Cardiac fibroblast (primary cell): ENCODE results near the gene PHF11.
A peak's percentile ranks its signal among the peaks of the same experiment; 100 is the strongest.
"Not testable (repeated sequence)": the region's sequence is repeated elsewhere in the genome, so short reads cannot be mapped to it uniquely, and the experiment has no call there.

Source experiments
- DNase-seq, 2 donors: peaks; one replicate each; pipeline versions ENCODE4 v3.0.0 to v3.0.0-alpha.2; 2010; ENCODE audit warnings: low read depth in 2 of 2
- H3K4me3 ChIP-seq, 2 donors: replicated peaks in 1 of 2; 1 replicate in 1 of 2; 2 replicates in 1 of 2; pipeline ENCODE4 v1.5.1; 2011; ENCODE audit warnings: low read depth in 2 of 2, low read length in 2 of 2, mild to moderate bottlenecking in 2 of 2, moderate library complexity in 1 of 2
- TF ChIP-seq, protein P1 (sequence below): IDR thresholded peaks from one replicate; pipeline ENCODE4 v1.5.1; 2011; ENCODE audit warnings: low read depth, mild to moderate bottlenecking, low read length, inconsistent platforms

PHF11 gene

GRCh38 chr13:49553888-49554287, 58.1 kb downstream of the PHF11 start:
- no peak for DNase-seq
- H3K4me3 ChIP-seq: no peak overlapping the region
- TF ChIP-seq, protein P1, sequence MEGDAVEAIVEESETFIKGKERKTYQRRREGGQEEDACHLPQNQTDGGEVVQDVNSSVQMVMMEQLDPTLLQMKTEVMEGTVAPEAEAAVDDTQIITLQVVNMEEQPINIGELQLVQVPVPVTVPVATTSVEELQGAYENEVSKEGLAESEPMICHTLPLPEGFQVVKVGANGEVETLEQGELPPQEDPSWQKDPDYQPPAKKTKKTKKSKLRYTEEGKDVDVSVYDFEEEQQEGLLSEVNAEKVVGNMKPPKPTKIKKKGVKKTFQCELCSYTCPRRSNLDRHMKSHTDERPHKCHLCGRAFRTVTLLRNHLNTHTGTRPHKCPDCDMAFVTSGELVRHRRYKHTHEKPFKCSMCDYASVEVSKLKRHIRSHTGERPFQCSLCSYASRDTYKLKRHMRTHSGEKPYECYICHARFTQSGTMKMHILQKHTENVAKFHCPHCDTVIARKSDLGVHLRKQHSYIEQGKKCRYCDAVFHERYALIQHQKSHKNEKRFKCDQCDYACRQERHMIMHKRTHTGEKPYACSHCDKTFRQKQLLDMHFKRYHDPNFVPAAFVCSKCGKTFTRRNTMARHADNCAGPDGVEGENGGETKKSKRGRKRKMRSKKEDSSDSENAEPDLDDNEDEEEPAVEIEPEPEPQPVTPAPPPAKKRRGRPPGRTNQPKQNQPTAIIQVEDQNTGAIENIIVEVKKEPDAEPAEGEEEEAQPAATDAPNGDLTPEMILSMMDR: no peak

- DNase-seq: no peak
- no peak overlapping the region for H3K4me3 ChIP-seq
- TF ChIP-seq, protein P1: no peak
Measured at GRCh38 chr13:49554387-49554786, 58.6 kb downstream of the PHF11 start.

DNA sequence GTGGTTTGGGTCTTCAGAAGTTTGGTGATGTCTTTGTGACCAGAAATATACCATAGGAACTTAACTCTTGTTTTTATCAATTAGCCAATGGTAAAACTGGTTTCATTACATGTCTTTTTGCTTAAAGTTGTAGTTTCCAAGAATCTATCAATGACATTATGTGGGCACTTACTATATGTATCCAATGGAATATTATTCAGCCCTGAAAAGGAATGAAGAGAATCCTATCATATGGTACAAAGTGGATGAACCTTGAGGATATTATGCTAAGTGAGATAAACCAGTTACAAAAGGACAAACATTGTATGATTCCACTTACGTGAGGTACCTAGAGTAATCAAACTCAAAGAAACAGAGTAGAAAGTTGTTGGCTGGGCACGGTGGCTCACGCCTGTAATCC, 63.3 kb downstream of the PHF11 start:
- TF ChIP-seq, protein P1: no peak
- H3K4me3 ChIP-seq: no peak overlapping the region
- no peak for DNase-seq

- H3K4me3 ChIP-seq: no peak overlapping the region
- TF ChIP-seq, protein P1: peak; percentile 12
- peak; percentile 31 to 66 for DNase-seq
Measured at GRCh38 chr13:49560270-49561061, 64.7 kb downstream of the PHF11 start.

GRCh38 chr13:49561062-49561410, 65.3 kb downstream of the PHF11 start:
- TF ChIP-seq, protein P1: no peak
- no peak overlapping the region for H3K4me3 ChIP-seq
- DNase-seq: peak in 1 of 2 donors; percentile 57

DNA sequence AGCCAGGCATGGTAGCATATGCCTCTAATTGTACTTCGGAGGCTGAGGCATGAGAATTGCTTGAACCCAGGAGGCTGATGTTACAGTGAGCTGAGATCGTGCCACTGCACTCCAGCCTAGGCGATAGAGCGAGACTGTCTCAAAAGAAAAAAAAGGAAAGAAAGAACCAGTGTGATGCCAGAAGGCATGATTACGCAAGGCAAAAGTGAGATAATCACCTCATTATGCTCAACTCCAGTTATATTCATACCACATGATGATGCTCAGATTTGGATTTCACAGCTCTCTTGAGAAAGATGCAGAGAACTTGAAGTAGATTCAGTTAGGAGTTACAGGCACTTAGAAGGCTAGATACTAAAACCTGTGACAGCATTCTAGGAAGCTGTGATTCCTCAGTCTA, 67.8 kb downstream of the PHF11 start:
- DNase-seq: peak; percentile 43 to 58
- H3K4me3 ChIP-seq: no peak overlapping the region
- TF ChIP-seq, protein P1: no peak

- not testable (repeated sequence) for H3K4me3 ChIP-seq, DNase-seq
Measured at GRCh38 chr13:49565461-49565860, 69.7 kb downstream of the PHF11 start.
